Thoracic aorta (tissue), 2 donors: ENCODE data around the gene VRK2. TPM values are rescaled to one million over a fixed set of nuclear protein-coding genes. Genes with fewer than 3 reads are reported as not detected.

Experiments
- ATAC-seq: fragments of 150-250 bp; one replicate; pipeline ENCODE4 v1.8.0; 2017; ENCODE audit warnings: low read depth; ENCODE audit not compliant: insufficient number of reproducible peaks, low FRiP score
- DNase-seq: peaks from one replicate; pipeline ENCODE4 v3.0.0-alpha.2; 2020; ENCODE audit warnings: low spot score
- H3K27ac ChIP-seq, 2 donors: fragments of 200-600 bp; sonication (generic); 1 replicate in 1 of 2; 2 replicates in 1 of 2; pipeline ENCODE4 v1.5.1; 2016; ENCODE audit warnings: mild to moderate bottlenecking in 2 of 2, moderate library complexity in 2 of 2
- H3K27me3 ChIP-seq: fragments of 200-600 bp; sonication (generic); replicated peaks from 2 replicates; pipeline ENCODE4 v1.6.0; 2016; ENCODE audit warnings: mild to moderate bottlenecking; ENCODE audit not compliant: insufficient read depth
- H3K36me3 ChIP-seq: fragments of 200-600 bp; sonication (generic); one replicate; pipeline ENCODE4 v1.5.1; 2016
- H3K4me1 ChIP-seq, 2 donors: fragments of 200-600 bp; sonication (generic); 1 replicate in 1 of 2; 2 replicates in 1 of 2; pipeline versions ENCODE4 v1.5.1 to v1.6.0; 2016; ENCODE audit warnings: low read depth in 2 of 2, mild to moderate bottlenecking in 1 of 2; ENCODE audit not compliant: control insufficient read depth in 1 of 2
- H3K4me3 ChIP-seq: fragments of 200-600 bp; sonication (generic); 2 replicates; pipeline ENCODE4 v1.5.1; 2016; ENCODE audit warnings: mild to moderate bottlenecking
- H3K9me3 ChIP-seq: fragments of 200-600 bp; sonication (generic); 2 replicates; pipeline ENCODE4 v1.5.1; 2016
- CTCF ChIP-seq: fragments of 200-600 bp; sonication (generic); IDR thresholded peaks from one replicate; pipeline ENCODE4 v1.5.1; 2019; ENCODE audit warnings: antibody characterized with exemption
- total RNA-seq, 2 donors: library from RNA; depleted of rRNA; stranded (reverse); fragments of >200 nt; gene quantifications; one replicate each; pipeline versions ENCODE4 v1.1.0 to v1.2.3, GENCODE V29; 2016

The VRK2 gene
- total RNA-seq, 2 donors from 2014 or later = 13.3 to 23.3 TPM

- Histone ChIP-seq H3K9me3 (no peaks in the 10 kb centered on the region), H3K36me3 (no peaks in the 10 kb centered on the region), H3K27me3 (no peaks in the 10 kb centered on the region), H3K4me1 (no peaks in the 10 kb centered on the region), H3K4me3 (no peak overlapping the region), H3K27ac (no peak overlapping the region)
- DNase-seq (no peak), ATAC-seq (no peak)
- no peak for TF ChIP-seq CTCF
Measured at GRCh38 chr2:58070765-58071164, 24.2 kb downstream of the VRK2 start.

DNA sequence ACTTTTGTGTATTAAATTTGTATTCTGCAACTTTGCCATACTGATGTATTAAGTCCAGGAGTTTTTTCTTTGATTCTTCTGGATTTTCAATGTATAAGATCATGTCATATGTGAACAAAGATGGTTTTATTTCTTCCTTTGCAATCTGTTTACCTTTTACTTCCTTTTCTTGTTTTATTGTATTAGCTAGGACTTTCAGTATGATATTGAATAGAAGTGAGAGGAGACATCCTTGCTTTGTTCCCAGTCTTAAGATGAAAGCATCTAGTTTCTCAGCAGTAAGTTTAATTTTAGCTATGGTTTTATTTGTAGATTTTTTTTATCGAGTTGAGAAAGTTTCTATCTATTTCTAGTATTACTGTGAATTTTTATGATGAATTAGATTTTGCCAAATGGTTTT, 25.5 kb downstream of the VRK2 start:
- no peak for TF ChIP-seq CTCF
- Histone ChIP-seq H3K27ac (no peak overlapping the region), H3K4me1 (no peaks in the 10 kb centered on the region), H3K36me3 (no peaks in the 10 kb centered on the region), H3K27me3 (no peaks in the 10 kb centered on the region), H3K4me3 (no peak overlapping the region), H3K9me3 (no peaks in the 10 kb centered on the region)
- DNase-seq (no peak), ATAC-seq (no peak)

DNA sequence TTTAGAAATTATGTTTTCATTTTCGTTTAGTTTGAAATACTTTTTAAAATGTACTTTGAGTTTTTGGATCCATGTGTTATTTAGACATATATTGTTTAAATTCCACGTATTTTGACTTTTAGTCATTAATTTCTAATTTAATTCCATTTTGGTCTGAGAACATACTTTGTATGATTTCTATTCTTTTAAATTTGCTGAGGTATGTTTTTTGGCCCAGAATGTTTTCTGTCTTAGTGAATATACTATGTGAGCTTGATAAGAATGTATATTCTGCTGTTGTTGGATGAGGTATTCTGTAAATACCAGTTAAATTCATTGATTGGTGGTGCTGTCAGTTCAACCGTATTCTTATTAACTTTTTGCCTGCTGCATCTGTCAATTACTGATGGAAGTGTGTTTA, 26.4 kb downstream of the VRK2 start:
- DNase-seq (no peak), ATAC-seq (no peak)
- no peak overlapping the region for H3K27ac ChIP-seq
- no peak overlapping the region for H3K4me3 ChIP-seq
- no peak for TF ChIP-seq CTCF
- H3K27me3 ChIP-seq = no peaks in the 10 kb centered on the region
- H3K36me3 ChIP-seq = no peaks in the 10 kb centered on the region
- no peaks in the 10 kb centered on the region for H3K9me3 ChIP-seq
- no peaks in the 10 kb centered on the region for H3K4me1 ChIP-seq

DNA sequence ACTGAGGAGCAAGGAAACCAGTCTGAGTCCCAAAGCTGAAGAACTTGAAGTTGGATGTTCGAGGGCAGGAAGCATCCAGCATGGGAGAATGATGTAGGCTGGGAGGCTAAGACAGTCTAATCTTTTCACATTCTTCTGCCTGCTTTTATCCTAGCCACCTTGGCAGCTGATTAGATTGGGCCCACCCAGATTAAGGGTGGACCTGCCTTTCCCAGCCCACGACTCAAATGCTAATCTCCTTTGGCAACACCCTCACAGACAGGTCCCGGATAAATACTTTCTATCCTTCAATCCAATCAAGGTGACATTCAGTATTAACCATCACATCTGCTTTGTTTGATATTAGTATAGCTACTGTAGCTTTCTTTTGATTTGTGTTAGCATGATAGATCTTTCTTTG, 27.1 kb downstream of the VRK2 start:
- H3K27me3 ChIP-seq = no peaks in the 10 kb centered on the region
- H3K4me3 ChIP-seq = no peak overlapping the region
- no peak overlapping the region for H3K27ac ChIP-seq
- ATAC-seq = no peak
- no peaks in the 10 kb centered on the region for H3K9me3 ChIP-seq
- no peak for DNase-seq
- no peaks in the 10 kb centered on the region for H3K4me1 ChIP-seq
- TF ChIP-seq CTCF = no peak
- H3K36me3 ChIP-seq = no peaks in the 10 kb centered on the region

DNA sequence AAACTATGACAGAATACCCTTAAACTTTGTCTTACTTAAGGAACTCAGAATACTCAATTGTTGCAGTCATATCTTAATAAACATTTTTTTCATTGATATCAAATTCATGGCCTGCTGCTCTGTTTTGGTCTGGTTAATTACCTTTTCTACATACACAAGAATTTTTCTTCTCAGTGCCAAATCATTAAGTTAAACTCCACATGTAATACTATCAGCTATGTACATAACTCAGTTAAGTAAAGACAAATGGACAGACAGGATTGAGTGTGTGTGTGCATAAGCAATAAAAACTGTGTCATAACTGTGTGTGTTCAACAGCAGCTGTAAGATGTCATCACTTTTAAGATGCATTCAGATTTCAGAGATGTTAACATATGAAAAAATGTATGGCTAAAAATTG, 34.4 kb downstream of the VRK2 start:
- Histone ChIP-seq H3K4me3 (no peak overlapping the region), H3K4me1 (peaks cover 0 to 4% of the 10 kb centered on the region in 2 donors), H3K27me3 (no peaks in the 10 kb centered on the region), H3K9me3 (no peaks in the 10 kb centered on the region), H3K36me3 (no peaks in the 10 kb centered on the region), H3K27ac (no peak overlapping the region)
- TF ChIP-seq CTCF = no peak
- ATAC-seq (no peak), DNase-seq (no peak)
